Epithelial cell of esophagus (primary cell): Measurements from ENCODE around the gene KLK13.

ENCODE experiments used
- DNase-seq: peaks from one replicate; pipeline ENCODE4 v3.0.0; 2010; ENCODE audit warnings: low read depth
- H3K4me3 ChIP-seq: 2 replicates; pipeline ENCODE4 v1.5.1; 2011; ENCODE audit warnings: mild to moderate bottlenecking, low read length, control low read depth
- CTCF ChIP-seq: IDR thresholded peaks from 2 replicates; pipeline ENCODE4 v1.5.1; 2011; ENCODE audit warnings: low read depth, mild to moderate bottlenecking, low read length, control low read depth, inconsistent platforms; ENCODE audit not compliant: insufficient read depth; ENCODE audit errors: missing control alignments

Gene KLK13

DNA sequence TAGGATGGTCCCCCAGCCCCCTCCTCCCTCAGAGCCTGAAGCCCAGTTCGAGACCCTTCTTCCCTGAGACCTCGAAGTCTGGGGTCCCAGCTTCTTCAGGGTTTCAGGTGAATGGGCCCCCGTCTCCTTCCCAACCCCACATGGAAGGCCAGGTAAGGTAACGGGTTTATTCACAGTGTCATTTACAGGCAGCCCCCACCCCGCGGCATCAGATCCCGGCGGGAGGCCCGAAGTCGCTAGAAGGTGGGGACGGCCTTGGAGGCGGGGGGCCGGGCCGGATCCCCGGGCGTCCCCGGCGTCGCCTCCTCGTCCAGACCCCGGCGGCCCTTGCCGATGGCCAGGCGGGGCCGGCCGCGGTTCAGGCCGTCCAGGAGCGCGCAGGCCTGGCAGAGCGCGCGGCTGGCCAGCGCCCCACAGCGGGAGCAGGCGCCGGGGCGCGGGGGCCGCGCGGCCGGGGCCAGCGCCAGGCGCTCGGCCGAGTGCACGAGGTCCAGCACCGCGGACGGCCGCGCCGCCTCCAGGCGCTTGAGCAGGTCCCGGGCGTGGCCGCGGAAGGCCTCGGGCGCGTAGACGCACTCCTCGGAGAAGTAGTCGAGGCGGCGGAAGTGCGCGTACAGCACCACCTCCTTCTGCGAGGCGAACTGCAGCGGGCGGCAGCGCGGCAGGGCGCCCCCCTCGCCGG is 33.6 kb upstream of the KLK13 start:
- no peak overlapping the region for H3K4me3 ChIP-seq
- DNase-seq: no peak
- no peak for TF ChIP-seq CTCF

- no peak for TF ChIP-seq CTCF
- H3K4me3 ChIP-seq: no peak overlapping the region
- no peak for DNase-seq
Measured at GRCh38 chr19:51097796-51098195, 32.9 kb upstream of the KLK13 start.

DNA sequence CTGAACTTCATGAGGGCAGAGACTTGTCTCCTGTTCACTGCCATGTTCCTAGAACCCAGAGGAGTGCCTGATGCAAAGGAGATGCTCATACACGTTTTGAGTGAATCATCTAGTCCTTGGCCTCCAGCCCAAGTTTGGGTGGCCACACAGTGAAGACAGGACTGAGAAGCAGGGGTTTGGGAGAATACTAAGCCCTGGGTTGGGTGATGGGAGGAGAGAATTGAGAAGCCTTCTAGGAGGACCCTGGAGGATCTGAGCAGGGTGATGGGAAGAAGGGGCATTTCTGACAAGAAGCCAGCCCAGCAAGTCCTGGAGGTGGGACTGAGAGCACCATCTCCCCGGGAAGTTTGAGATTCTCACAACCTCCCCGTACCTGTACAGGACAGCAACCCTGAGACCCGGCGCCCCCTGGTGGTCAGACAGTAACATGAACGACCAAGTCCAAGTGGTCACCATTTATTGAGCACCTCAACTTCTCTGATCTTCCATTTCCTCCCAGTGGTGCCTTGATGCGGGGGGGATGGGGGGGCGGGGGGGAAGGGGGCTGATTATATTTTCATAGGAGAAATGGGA is 32.4 kb upstream of the KLK13 start:
- peak; percentile 90 for DNase-seq
- H3K4me3 ChIP-seq: no peak overlapping the region
- TF ChIP-seq CTCF: peak; percentile 73

- no peak overlapping the region for H3K4me3 ChIP-seq
- peak; percentile 49 for TF ChIP-seq CTCF
- DNase-seq: no peak
Measured at GRCh38 chr19:51096473-51097165, 31.7 kb upstream of the KLK13 start.

DNA sequence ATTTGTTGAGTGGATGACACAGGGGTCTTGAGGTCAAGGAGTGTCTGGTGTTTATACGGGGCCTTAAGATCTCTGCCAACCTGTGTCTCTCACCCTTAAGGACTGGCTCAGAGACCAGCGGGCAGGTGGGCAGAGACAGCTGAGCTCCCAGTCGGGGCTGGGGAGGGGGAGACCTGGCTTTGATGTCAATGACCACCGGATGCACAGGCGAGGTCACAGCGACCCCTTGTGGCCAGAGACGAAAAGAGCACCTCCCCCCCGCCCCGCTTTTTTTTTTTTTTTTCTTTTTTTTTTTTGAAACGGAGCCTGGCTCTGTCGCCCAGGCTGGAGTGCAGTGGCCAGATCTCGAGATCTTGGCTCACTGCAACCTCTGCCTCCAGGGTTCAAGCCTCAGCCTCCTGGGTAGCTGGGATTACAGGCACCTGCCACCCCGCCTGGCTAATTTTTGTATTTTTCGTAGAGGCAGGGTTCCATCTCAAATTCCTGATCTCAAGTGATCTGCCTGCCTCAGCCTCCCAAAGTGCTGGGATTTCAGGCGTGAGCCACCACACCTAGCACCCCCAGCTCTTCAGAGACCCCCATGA is 29.9 kb upstream of the KLK13 start:
- DNase-seq: no peak
- H3K4me3 ChIP-seq: no peak overlapping the region
- TF ChIP-seq CTCF: peak; percentile 67

DNA sequence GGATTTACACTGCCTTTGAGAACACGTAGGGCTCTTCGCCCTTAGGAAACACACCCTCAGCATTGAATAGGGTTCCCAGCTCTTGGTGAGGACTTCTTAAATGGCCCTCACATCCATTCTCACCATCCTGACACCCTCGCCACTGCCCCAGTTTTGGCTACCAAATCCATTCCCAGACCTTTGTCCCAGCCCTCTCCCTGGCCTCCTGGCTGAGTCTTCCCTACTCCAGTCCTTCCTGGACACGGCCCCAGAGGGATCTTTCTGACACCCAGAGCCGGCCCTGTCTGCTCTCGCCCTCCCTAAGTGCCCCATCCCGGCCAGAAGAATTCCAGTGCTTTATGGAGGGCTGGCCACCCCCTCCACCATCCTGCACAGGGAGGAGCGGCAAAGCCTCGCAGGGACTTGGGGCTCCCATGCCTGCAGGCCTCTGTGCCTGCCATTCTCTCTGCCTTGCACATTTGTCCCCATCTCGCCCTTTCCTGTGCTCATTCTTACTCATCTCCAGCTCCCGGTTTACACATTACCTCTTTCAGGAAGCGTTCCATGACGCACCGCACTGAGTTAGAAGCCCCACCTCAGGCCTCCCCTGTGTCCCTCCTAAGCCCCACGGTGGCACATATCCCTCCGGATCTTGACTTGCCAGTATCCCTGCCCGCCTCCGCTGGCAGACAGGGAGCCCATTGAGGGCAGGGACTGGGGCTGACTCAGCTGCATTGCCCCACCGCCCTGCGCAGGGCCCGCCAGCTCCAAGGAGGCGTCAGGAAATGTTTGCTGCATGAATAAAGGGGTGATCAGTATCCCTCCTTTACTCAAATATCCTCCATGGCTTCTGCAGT is 28.8 kb upstream of the KLK13 start:
- DNase-seq: peak; percentile 36
- no peak for TF ChIP-seq CTCF
- no peak overlapping the region for H3K4me3 ChIP-seq
